Natural killer cell (primary cell): ENCODE data around the gene SLC43A1. TPM values are rescaled to one million over a fixed set of nuclear protein-coding genes. Genes with fewer than 3 reads are reported as not detected.
A peak's percentile ranks its signal among the peaks of the same experiment; 100 is the strongest.

Experiments
- ATAC-seq, 3 donors: fragments of 150-1000 bp in 2 of 3; fragments of 200-7000 bp in 1 of 3; cut with Tn5 transposase; 1 replicate in 1 of 3; 2 replicates in 2 of 3; pipeline ENCODE4 v1.10.0; 2021; ENCODE audit warnings: mild to moderate bottlenecking in 2 of 3, moderate library complexity in 2 of 3
- DNase-seq, 2 donors: peaks; one replicate each; pipeline versions ENCODE4 v3.0.0 to v3.0.0-alpha.2; 2013 to 2021; ENCODE audit warnings: mixed read lengths in 1 of 2
- H3K27ac ChIP-seq: one replicate; pipeline ENCODE4 v1.5.1; 2013; ENCODE audit warnings: mild to moderate bottlenecking, low read length
- H3K27me3 ChIP-seq: one replicate; pipeline ENCODE4 v1.6.1; 2013; ENCODE audit warnings: low read length; ENCODE audit not compliant: control insufficient read depth, insufficient read depth
- H3K36me3 ChIP-seq: one replicate; pipeline ENCODE4 v1.6.1; 2013; ENCODE audit warnings: low read length; ENCODE audit not compliant: control insufficient read depth, insufficient read depth
- H3K4me1 ChIP-seq: one replicate; pipeline ENCODE4 v1.6.1; 2013; ENCODE audit warnings: low read length; ENCODE audit not compliant: control insufficient read depth, insufficient read depth
- H3K4me3 ChIP-seq: one replicate; pipeline ENCODE4 v1.5.1; 2013; ENCODE audit warnings: low read length
- H3K9me3 ChIP-seq: one replicate; pipeline ENCODE4 v1.6.1; 2013; ENCODE audit warnings: low read length; ENCODE audit not compliant: control insufficient read depth, insufficient read depth
- H3K27ac Mint-ChIP-seq, 2 donors: one replicate each; pipeline ENCODE4 v1.8.0; 2022; ENCODE audit warnings: mild to moderate bottlenecking in 2 of 2, mixed read lengths in 2 of 2, moderate library complexity in 1 of 2
- H3K27me3 Mint-ChIP-seq, 2 donors: one replicate each; pipeline ENCODE4 v1.8.0; 2022; ENCODE audit warnings: low read depth in 2 of 2, mixed read lengths in 2 of 2
- H3K36me3 Mint-ChIP-seq: one replicate; pipeline ENCODE4 v1.8.0; 2022; ENCODE audit warnings: mixed read lengths
- H3K4me1 Mint-ChIP-seq, 2 donors: one replicate each; pipeline ENCODE4 v1.8.0; 2022; ENCODE audit warnings: mixed read lengths in 2 of 2
- H3K4me3 Mint-ChIP-seq: one replicate; pipeline ENCODE4 v1.8.0; 2022; ENCODE audit warnings: mild to moderate bottlenecking, moderate library complexity, mixed read lengths
- H3K9me3 Mint-ChIP-seq, 2 donors: one replicate each; pipeline ENCODE4 v1.8.0; 2022; ENCODE audit warnings: mixed read lengths in 2 of 2
- WGBS: methylation state at CpG from one replicate; pipeline ENCODE4 v1.1.7; 2013; ENCODE audit warnings: missing lambda C conversion rate; ENCODE audit not compliant: insufficient coverage; 5-methylcytosine and 5-hydroxymethylcytosine counted together
- intact Hi-C: fragments of 100-400 bp; cut with micrococcal nuclease; formaldehyde crosslinking; loops from one replicate; pipeline ENCODE4 v1.14.2; 2022
- total RNA-seq, 4 donors: library from RNA; stranded (reverse); fragments of 120-200 nt in 1 of 4; gene quantifications; one replicate each; pipeline versions ENCODE4 v1.2.3 to v1.2.4, GENCODE V29; 2013 to 2022
- TF ChIP-seq, protein P1 (sequence below): fragments of 200-600 bp; IDR thresholded peaks from one replicate; pipeline ENCODE4 v1.8.0; 2022; ENCODE audit warnings: antibody characterized with exemption

Gene SLC43A1
- total RNA-seq, 3 donors from 2014 or later (not counting 1 experiment from before 2014, with no cell fraction given), result 11.3 to 20.6 (median 13.9) TPM

DNA sequence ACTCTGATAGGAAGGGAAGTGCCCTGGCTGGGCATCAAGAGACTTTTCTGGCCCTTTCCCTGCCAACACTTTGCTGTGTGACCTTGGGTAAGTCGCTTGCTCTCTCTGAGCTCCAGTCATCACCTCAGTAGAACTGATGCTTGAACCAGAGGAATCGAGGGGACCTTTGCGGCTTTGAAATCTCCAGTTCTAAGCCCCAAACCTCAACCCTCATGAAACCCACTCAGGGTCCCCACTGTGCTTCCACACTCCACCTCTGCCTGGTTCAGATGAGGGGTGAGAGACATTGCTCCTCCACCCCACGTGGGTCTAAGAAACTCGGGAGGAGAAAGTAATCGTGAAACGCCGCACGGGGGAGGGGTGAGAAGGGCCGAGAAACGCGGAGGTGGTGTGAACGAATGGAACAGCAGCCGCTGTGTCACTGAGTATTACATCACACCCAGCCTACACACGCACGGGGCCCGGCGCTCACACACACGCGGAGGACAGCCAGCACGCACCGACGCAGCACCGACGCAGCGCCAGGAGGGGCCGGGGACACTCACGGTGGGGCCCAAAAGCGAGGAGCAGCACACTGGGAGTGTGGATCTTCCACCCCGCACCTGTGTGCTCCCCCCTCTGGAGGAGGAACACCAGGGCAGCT lies 50.8 kb downstream of the SLC43A1 start:
- TF ChIP-seq, protein P1, sequence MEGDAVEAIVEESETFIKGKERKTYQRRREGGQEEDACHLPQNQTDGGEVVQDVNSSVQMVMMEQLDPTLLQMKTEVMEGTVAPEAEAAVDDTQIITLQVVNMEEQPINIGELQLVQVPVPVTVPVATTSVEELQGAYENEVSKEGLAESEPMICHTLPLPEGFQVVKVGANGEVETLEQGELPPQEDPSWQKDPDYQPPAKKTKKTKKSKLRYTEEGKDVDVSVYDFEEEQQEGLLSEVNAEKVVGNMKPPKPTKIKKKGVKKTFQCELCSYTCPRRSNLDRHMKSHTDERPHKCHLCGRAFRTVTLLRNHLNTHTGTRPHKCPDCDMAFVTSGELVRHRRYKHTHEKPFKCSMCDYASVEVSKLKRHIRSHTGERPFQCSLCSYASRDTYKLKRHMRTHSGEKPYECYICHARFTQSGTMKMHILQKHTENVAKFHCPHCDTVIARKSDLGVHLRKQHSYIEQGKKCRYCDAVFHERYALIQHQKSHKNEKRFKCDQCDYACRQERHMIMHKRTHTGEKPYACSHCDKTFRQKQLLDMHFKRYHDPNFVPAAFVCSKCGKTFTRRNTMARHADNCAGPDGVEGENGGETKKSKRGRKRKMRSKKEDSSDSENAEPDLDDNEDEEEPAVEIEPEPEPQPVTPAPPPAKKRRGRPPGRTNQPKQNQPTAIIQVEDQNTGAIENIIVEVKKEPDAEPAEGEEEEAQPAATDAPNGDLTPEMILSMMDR, result no peak
- no peak overlapping the region for H3K4me3 Mint-ChIP-seq

DNA sequence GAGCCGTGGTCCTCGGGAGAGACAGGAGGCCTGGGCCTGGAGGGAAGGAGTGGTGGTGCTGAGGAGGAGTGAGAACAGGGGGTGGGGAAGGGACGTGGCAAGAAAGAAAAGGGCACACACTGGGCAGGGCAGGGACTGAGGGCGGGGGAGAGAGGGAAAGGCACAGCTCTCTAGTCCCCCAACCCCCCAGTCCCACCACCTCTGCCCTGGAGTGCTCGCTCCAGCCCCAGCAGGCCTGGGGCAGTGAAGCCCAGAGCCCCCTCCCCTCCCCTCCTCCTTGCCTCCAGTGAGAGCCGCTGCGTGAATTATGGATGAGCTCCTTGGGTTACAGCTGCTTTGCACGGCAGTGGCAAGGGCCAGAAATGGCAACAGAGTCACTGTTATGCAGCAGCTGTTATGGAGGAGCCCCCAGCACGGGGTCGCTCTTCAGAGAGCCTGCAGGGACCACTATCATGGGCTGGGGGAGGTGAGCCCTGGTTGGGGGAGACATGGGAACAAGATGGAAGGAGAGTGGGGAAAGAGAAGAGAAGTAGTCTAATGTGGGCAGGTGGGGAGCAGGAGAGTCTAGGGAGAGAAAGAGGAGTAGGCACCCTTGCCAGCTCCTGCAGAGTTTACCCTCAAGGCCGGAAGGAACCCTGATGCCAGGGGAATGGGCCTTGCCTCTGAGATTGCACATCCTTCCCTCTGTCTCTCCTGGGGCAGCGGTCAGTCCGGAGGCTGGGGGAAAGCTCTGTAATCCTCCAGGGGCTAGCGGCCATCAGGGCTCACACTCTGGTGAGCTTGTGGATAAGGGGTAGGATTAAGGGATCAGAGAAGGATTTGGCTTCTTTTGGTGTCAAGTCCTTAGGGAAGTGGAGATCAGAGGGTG lies 51.6 kb downstream of the SLC43A1 start:
- DNase-seq, result no peak
- 84% methylated on average over 13 of the region's 14 CpGs for WGBS

More for the DNA sequence above, 50.8 kb downstream of the SLC43A1 start:
- ATAC-seq (no peak), DNase-seq (no peak)
- H3K36me3 Mint-ChIP-seq, result no peaks in the 10 kb centered on the region
- intact Hi-C loops, result no loop called here
- no peak overlapping the region for H3K27ac Mint-ChIP-seq
- H3K36me3 ChIP-seq, result no peaks in the 10 kb centered on the region
- H3K27me3 ChIP-seq, result peaks cover 9% of the 10 kb centered on the region
- no peaks in the 10 kb centered on the region for H3K9me3 Mint-ChIP-seq
- no peaks in the 10 kb centered on the region for H3K9me3 ChIP-seq
- WGBS, result 79% methylated on average over 29 of the region's 30 CpGs
- H3K4me3 ChIP-seq, result no peak overlapping the region
- no peak overlapping the region for H3K27ac ChIP-seq
- H3K27me3 Mint-ChIP-seq, result peaks cover 10 to 20% of the 10 kb centered on the region in 2 donors
- peaks cover 27% of the 10 kb centered on the region for H3K4me1 ChIP-seq
- peaks cover 16 to 30% of the 10 kb centered on the region in 2 donors for H3K4me1 Mint-ChIP-seq

DNA sequence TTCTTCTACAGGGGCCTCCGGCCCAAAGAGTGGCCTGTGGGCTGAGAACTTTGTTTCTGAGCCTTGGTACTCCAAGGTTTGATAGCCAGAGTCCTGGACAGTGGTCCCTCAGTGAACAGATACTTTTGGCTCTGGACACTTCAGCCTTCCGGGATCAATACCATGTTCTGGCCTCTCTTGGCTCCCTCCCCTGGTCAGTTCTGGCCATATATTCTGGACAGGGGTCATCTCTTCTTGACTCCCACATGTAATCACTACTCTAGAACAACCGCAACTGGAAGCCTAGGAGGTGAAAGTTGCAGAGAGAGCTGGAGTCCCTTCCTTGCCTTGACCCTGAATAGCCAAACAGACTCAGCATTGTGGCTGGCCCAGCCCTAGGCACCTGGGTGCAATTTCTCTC lies 52.9 kb downstream of the SLC43A1 start:
- 93% methylated on average over 3 of the region's 3 CpGs for WGBS
- Histone ChIP-seq H3K27me3 (peaks cover 26% of the 10 kb centered on the region), H3K4me1 (peaks cover 47% of the 10 kb centered on the region), H3K36me3 (no peaks in the 10 kb centered on the region), H3K9me3 (no peaks in the 10 kb centered on the region), H3K4me3 (no peak overlapping the region), H3K27ac (no peak overlapping the region)
- peak overlapping the region in 1 of 2 donors; percentile 31 for H3K27ac Mint-ChIP-seq
- intact Hi-C loops, result no loop called here
- ATAC-seq, result no peak
- peak overlapping the region; percentile 57 for H3K4me3 Mint-ChIP-seq
- TF ChIP-seq, protein P1, result no peak
- no peaks in the 10 kb centered on the region for H3K36me3 Mint-ChIP-seq
- DNase-seq, result no peak
- H3K27me3 Mint-ChIP-seq, result peaks cover 25 to 28% of the 10 kb centered on the region in 2 donors
- H3K4me1 Mint-ChIP-seq, result peaks cover 28 to 49% of the 10 kb centered on the region in 2 donors
- H3K9me3 Mint-ChIP-seq, result no peaks in the 10 kb centered on the region

More for the DNA sequence above, 51.6 kb downstream of the SLC43A1 start:
- Mint-ChIP-seq H3K4me1 (peaks cover 22 to 38% of the 10 kb centered on the region in 2 donors), H3K27me3 (peaks cover 18 to 25% of the 10 kb centered on the region in 2 donors), H3K36me3 (no peaks in the 10 kb centered on the region), H3K4me3 (no peak overlapping the region), H3K9me3 (no peaks in the 10 kb centered on the region), H3K27ac (no peak overlapping the region)
- peaks cover 14% of the 10 kb centered on the region for H3K27me3 ChIP-seq
- H3K36me3 ChIP-seq, result no peaks in the 10 kb centered on the region
- no peak for ATAC-seq
- intact Hi-C loops, result no loop called here
- no peaks in the 10 kb centered on the region for H3K9me3 ChIP-seq
- H3K4me3 ChIP-seq, result no peak overlapping the region
- H3K27ac ChIP-seq, result no peak overlapping the region
- peaks cover 34% of the 10 kb centered on the region for H3K4me1 ChIP-seq
- TF ChIP-seq, protein P1, result no peak
